GM18519 (cell line): ENCODE results near the gene DYNLL1.

Experiments
- ATAC-seq: cut with Tn5 transposase; IDR thresholded peaks from one replicate; pipeline ENCODE4 v1.9.1; 2021; ENCODE audit warnings: mild to moderate bottlenecking, moderate library complexity; ENCODE audit not compliant: unreplicated experiment, low FRiP score

The DYNLL1 gene

DNA sequence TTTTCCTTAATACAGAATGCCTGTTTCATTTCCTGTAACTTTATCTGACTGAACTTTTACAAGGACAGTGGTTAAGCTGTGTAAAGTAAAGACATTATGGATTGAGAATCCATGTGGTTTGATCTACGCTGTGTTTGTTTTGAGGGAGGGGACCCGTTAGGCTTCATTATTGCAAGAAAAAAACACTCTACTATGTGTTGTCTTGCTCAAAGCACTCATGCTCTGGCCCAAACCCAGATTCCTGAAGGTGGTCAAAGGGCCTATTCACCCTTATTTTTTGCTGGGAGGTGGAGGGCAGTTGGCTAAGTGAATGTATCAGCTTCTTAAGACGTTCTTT is 50.1 kb downstream of the DYNLL1 start:
- ATAC-seq: no peak
